HG03045 (cell line): ENCODE results near the gene SELENOV.
"Not testable (repeated sequence)": the region's sequence is repeated elsewhere in the genome, so short reads cannot be mapped to it uniquely, and the experiment has no call there.

ENCODE experiments used
- ATAC-seq: cut with Tn5 transposase; IDR thresholded peaks from one replicate; pipeline ENCODE4 v1.9.1; 2021; ENCODE audit warnings: mild to moderate bottlenecking, moderate library complexity; ENCODE audit not compliant: unreplicated experiment

SELENOV gene

GRCh38 chr19:39514840-39515550, at the start of gene SELENOV:
Gene SELENOV, plus strand, starts transcription at chr19:39515139. Its CDS starts 74 bp downstream, at chr19:39515213.
- ATAC-seq, result no peak

- no peak for ATAC-seq
Observed at GRCh38 chr19:39465956-39466747, 48.8 kb upstream of the SELENOV start.

GRCh38 chr19:39467941-39468340, 47.0 kb upstream of the SELENOV start:
- no peak for ATAC-seq

- no peak for ATAC-seq
Observed at GRCh38 chr19:39469036-39469435, 45.9 kb upstream of the SELENOV start.

- no peak for ATAC-seq
Observed at GRCh38 chr19:39469567-39469966, 45.4 kb upstream of the SELENOV start.

- ATAC-seq, result no peak
Observed at GRCh38 chr19:39470724-39471339, 44.1 kb upstream of the SELENOV start.

GRCh38 chr19:39471756-39472536, 43.0 kb upstream of the SELENOV start:
- no peak for ATAC-seq

- no peak for ATAC-seq
Observed at GRCh38 chr19:39472746-39473442, 42.0 kb upstream of the SELENOV start.

GRCh38 chr19:39473443-39473960, 41.4 kb upstream of the SELENOV start:
- ATAC-seq, result no peak

GRCh38 chr19:39474139-39474620, 40.8 kb upstream of the SELENOV start:
- ATAC-seq, result no peak

GRCh38 chr19:39475748-39476147, 39.2 kb upstream of the SELENOV start:
- no peak for ATAC-seq

- ATAC-seq, result not testable (repeated sequence)
Observed at GRCh38 chr19:39479319-39479801, 35.6 kb upstream of the SELENOV start.

GRCh38 chr19:39479916-39480315, 35.0 kb upstream of the SELENOV start:
- ATAC-seq, result no peak

GRCh38 chr19:39480337-39481228, 34.4 kb upstream of the SELENOV start, which contains the start of gene TIMM50:
Gene TIMM50, plus strand, starts transcription at chr19:39480838. Its CDS starts 16 bp downstream, at chr19:39480854.
- ATAC-seq, result peak; percentile 84

- ATAC-seq, result no peak
Observed at GRCh38 chr19:39481229-39481545, 33.8 kb upstream of the SELENOV start.

- no peak for ATAC-seq
Observed at GRCh38 chr19:39481676-39482075, 33.3 kb upstream of the SELENOV start.

GRCh38 chr19:39483141-39483540, 31.8 kb upstream of the SELENOV start:
- ATAC-seq, result no peak

- ATAC-seq, result no peak
Observed at GRCh38 chr19:39489756-39490155, 25.2 kb upstream of the SELENOV start.

- ATAC-seq, result no peak
Observed at GRCh38 chr19:39492225-39492624, 22.7 kb upstream of the SELENOV start.
